B cell (primary cell): ENCODE measurements around the gene KCNT1. TPM values are rescaled to one million over a fixed set of nuclear protein-coding genes. Genes with fewer than 3 reads are reported as not detected.

Experiments
- ATAC-seq: fragments of 200-7000 bp; cut with Tn5 transposase; one replicate; pipeline ENCODE4 v1.10.0; 2021; ENCODE audit warnings: low read depth, mild to moderate bottlenecking, moderate number of reproducible peaks, moderate library complexity
- CTCF ChIA-PET: fragments of 350-600 bp; sonication (Branson Sonifier 250); formaldehyde crosslinking; loops from one replicate; lab custom pipeline; 2021; ENCODE audit warnings: antibody characterized with exemption, inconsistent platforms; lab: Charles Lee
- POLR2A ChIA-PET: fragments of 350-600 bp; sonication (Branson Sonifier 250); formaldehyde crosslinking; loops from one replicate; lab custom pipeline; 2021; ENCODE audit warnings: antibody characterized with exemption; lab: Charles Lee
- DNase-seq: peaks from one replicate; pipeline ENCODE4 v3.0.0; 2013
- H2AFZ ChIP-seq: 2 replicates; pipeline ENCODE4 v1.6.1; 2012; ENCODE audit warnings: mild to moderate bottlenecking, low read depth, low read length; ENCODE audit not compliant: insufficient read depth, poor library complexity, severe bottlenecking
- H3K27ac ChIP-seq, 2 donors: 1 replicate in 1 of 2; 2 replicates in 1 of 2; pipeline ENCODE4 v1.5.1; 2012 to 2013; ENCODE audit warnings: low read length in 2 of 2, mild to moderate bottlenecking in 2 of 2, moderate library complexity in 1 of 2
- H3K27me3 ChIP-seq, 4 experiments: fragments of 200-600 bp in 1 of 4; sonication (generic) in 1 of 4; replicated peaks in 1 of 4; 1 replicate in 2 of 4; 2 replicates in 2 of 4; pipeline versions ENCODE4 v1.6.1 to v1.7.0; 2013 to 2016; ENCODE audit warnings: low read length in 3 of 4, mild to moderate bottlenecking in 2 of 4, mixed read lengths in 1 of 4, moderate library complexity in 1 of 4; ENCODE audit not compliant: insufficient read depth in 4 of 4, control insufficient read depth in 3 of 4; ENCODE audit errors: control extremely low read depth in 1 of 4
- H3K36me3 ChIP-seq, 2 experiments: replicated peaks in 1 of 2; 1 replicate in 1 of 2; 2 replicates in 1 of 2; pipeline versions ENCODE4 v1.6.1 to v1.7.1; 2013; ENCODE audit warnings: low read length in 1 of 2; ENCODE audit not compliant: insufficient read depth in 2 of 2, control insufficient read depth in 1 of 2; ENCODE audit errors: control extremely low read depth in 1 of 2, extremely low read depth in 1 of 2
- H3K4me1 ChIP-seq, 2 donors: fragments of 200-600 bp in 1 of 2; sonication (generic) in 1 of 2; 1 replicate in 1 of 2; 2 replicates in 1 of 2; pipeline versions ENCODE4 v1.5.1 to v1.6.1; 2013 to 2017; ENCODE audit warnings: low read length in 2 of 2; ENCODE audit not compliant: control insufficient read depth in 2 of 2, insufficient read depth in 2 of 2
- H3K4me2 ChIP-seq: replicated peaks from 2 replicates; pipeline ENCODE3; 2012; ENCODE audit warnings: mild to moderate bottlenecking, low read depth, low read length; ENCODE audit not compliant: poor library complexity, severe bottlenecking
- H3K4me3 ChIP-seq, 5 experiments: fragments of 200-600 bp in 1 of 5; sonication (generic) in 1 of 5; 1 replicate in 3 of 5; 2 replicates in 2 of 5; pipeline versions ENCODE4 v1.5.1 to v1.7.0; 2011 to 2016; ENCODE audit warnings: low read length in 4 of 5, mild to moderate bottlenecking in 4 of 5, low read depth in 2 of 5, control low read depth in 1 of 5, moderate library complexity in 1 of 5; ENCODE audit not compliant: insufficient read depth in 1 of 5; ENCODE audit errors: control extremely low read depth in 1 of 5, extremely low read depth in 1 of 5
- H3K79me2 ChIP-seq: fragments of 200-600 bp; sonication (generic); one replicate; pipeline ENCODE4 v1.6.0; 2016; ENCODE audit warnings: low read length; ENCODE audit not compliant: control insufficient read depth, insufficient read depth
- H3K9ac ChIP-seq: fragments of 200-600 bp; sonication (generic); 2 replicates; pipeline ENCODE4 v1.6.1; 2017; ENCODE audit warnings: mild to moderate bottlenecking, low read length, moderate library complexity
- H3K9me3 ChIP-seq, 3 donors: one replicate each; pipeline versions ENCODE4 v1.6.1 to v1.7.1; 2013; ENCODE audit warnings: low read length in 2 of 3; ENCODE audit not compliant: control insufficient read depth in 2 of 3, insufficient read depth in 1 of 3; ENCODE audit errors: control extremely low read depth in 1 of 3
- H4K20me1 ChIP-seq: 2 replicates; pipeline ENCODE4 v1.6.0; 2012; ENCODE audit warnings: mild to moderate bottlenecking, low read length; ENCODE audit not compliant: insufficient read depth, control insufficient read depth, poor library complexity, severe bottlenecking
- H3K27ac Mint-ChIP-seq: one replicate; pipeline ENCODE4 v1.8.0; 2021; ENCODE audit warnings: mixed read lengths
- H3K27me3 Mint-ChIP-seq: one replicate; pipeline ENCODE4 v1.8.0; 2021; ENCODE audit warnings: mixed read lengths
- H3K4me1 Mint-ChIP-seq: one replicate; pipeline ENCODE4 v1.8.0; 2021; ENCODE audit warnings: mixed read lengths
- H3K4me3 Mint-ChIP-seq: one replicate; pipeline ENCODE4 v1.8.0; 2021; ENCODE audit warnings: mixed read lengths
- H3K9me3 Mint-ChIP-seq: one replicate; pipeline ENCODE4 v1.8.0; 2022; ENCODE audit warnings: mixed read lengths; ENCODE audit not compliant: insufficient read depth
- EZH2 ChIP-seq: IDR thresholded peaks from 2 replicates; pipeline ENCODE4 v1.6.1; 2012; ENCODE audit warnings: borderline replicate concordance, low read depth, mild to moderate bottlenecking, moderate library complexity, low read length; ENCODE audit not compliant: insufficient read depth, poor library complexity, severe bottlenecking
- WGBS: methylation state at CpG from one replicate; pipeline ENCODE4 v1.1.5; 2013; ENCODE audit warnings: missing lambda C conversion rate; ENCODE audit not compliant: insufficient coverage; 5-methylcytosine and 5-hydroxymethylcytosine counted together
- intact Hi-C: fragments of 100-400 bp; cut with micrococcal nuclease; formaldehyde crosslinking; loops from one replicate; pipeline ENCODE4 v1.10.0; 2022
- polyA plus RNA-seq: library from polyadenylated mRNA; depleted of rRNA; stranded (reverse); fragments of >200 nt; gene quantifications from 2 replicates; pipeline ENCODE4 v1.2.3, GENCODE V29; 2012
- total RNA-seq, 2 donors: library from RNA; stranded (reverse); fragments of 120-200 nt in 1 of 2; gene quantifications; 1 replicate in 1 of 2; 2 replicates in 1 of 2; pipeline versions ENCODE4 v1.2.3 to v1.2.4, GENCODE V29; 2013 to 2022
- TF ChIP-seq, protein P1 (sequence below): fragments of 200-600 bp; IDR thresholded peaks from one replicate; pipeline ENCODE4 v1.8.0; 2022; ENCODE audit warnings: antibody characterized with exemption, mild to moderate bottlenecking

KCNT1 gene
- total and polyA plus RNA-seq, 2 donors (not counting 1 experiment from before 2014, with no cell fraction given) = not detected

DNA sequence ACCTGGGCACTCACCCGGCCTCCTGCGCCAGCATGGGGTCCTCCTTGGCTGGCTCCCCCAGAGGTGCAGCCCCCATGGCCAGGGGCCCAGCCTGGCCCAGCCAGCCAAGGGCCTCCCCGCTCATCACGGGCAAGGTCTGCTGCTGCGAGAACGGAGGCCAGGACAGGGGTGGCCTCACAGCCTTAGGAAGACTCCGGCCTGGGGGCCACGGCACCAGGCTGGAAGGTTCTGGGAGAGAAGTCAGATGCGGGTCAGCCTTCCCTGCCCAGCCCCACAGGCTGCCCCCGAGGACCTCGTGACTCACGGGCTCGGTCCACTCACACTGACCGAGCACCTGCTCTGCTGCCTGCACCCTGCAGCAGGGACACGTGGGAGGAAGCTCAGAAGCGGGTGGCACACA lies 6.9 kb upstream of the KCNT1 start:
- ATAC-seq (no peak), DNase-seq (no peak)
- peaks cover under 1% of the 10 kb centered on the region for H3K27me3 Mint-ChIP-seq
- no peak overlapping the region for H3K27ac ChIP-seq
- 91% methylated on average over 16 of the region's 16 CpGs for WGBS
- no peak overlapping the region for H3K4me3 ChIP-seq
- no peaks in the 10 kb centered on the region for H3K27me3 ChIP-seq
- intact Hi-C loops = no loop called here
- H2AFZ ChIP-seq = no peak overlapping the region
- no peaks in the 10 kb centered on the region for H3K36me3 ChIP-seq
- POLR2A ChIA-PET = interaction anchor here (0.5 kb wide), 1 partner anchor 428 kb away, joined by 9 read pairs; no protein-coding TSS in a partner anchor
- H3K9me3 ChIP-seq = peaks cover 0 to 7% (median 0%) of the 10 kb centered on the region in 3 donors
- H3K9ac ChIP-seq = no peak overlapping the region
- no peaks in the 10 kb centered on the region for H3K9me3 Mint-ChIP-seq
- TF ChIP-seq, protein P1, sequence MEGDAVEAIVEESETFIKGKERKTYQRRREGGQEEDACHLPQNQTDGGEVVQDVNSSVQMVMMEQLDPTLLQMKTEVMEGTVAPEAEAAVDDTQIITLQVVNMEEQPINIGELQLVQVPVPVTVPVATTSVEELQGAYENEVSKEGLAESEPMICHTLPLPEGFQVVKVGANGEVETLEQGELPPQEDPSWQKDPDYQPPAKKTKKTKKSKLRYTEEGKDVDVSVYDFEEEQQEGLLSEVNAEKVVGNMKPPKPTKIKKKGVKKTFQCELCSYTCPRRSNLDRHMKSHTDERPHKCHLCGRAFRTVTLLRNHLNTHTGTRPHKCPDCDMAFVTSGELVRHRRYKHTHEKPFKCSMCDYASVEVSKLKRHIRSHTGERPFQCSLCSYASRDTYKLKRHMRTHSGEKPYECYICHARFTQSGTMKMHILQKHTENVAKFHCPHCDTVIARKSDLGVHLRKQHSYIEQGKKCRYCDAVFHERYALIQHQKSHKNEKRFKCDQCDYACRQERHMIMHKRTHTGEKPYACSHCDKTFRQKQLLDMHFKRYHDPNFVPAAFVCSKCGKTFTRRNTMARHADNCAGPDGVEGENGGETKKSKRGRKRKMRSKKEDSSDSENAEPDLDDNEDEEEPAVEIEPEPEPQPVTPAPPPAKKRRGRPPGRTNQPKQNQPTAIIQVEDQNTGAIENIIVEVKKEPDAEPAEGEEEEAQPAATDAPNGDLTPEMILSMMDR = no peak
- TF ChIP-seq EZH2 = no peak
- CTCF ChIA-PET = no interaction called here
- H3K4me1 ChIP-seq = no peaks in the 10 kb centered on the region
- H3K4me1 Mint-ChIP-seq = no peaks in the 10 kb centered on the region
- no peak overlapping the region for H3K27ac Mint-ChIP-seq
- no peaks in the 10 kb centered on the region for H4K20me1 ChIP-seq
- no peak overlapping the region for H3K4me3 Mint-ChIP-seq
- no peaks in the 10 kb centered on the region for H3K79me2 ChIP-seq
- H3K4me2 ChIP-seq = no peak overlapping the region

GRCh38 chr9:135695642-135696041 lies 6.3 kb upstream of the KCNT1 start:
- H3K27me3 Mint-ChIP-seq = no peaks in the 10 kb centered on the region
- Histone ChIP-seq H3K9me3 (peaks cover 0 to 7% (median 0%) of the 10 kb centered on the region in 3 donors), H2AFZ (no peak overlapping the region), H3K27ac (no peak overlapping the region), H3K4me3 (no peak overlapping the region), H3K9ac (no peak overlapping the region), H3K36me3 (no peaks in the 10 kb centered on the region), H3K4me2 (no peak overlapping the region), H4K20me1 (no peaks in the 10 kb centered on the region), H3K79me2 (no peaks in the 10 kb centered on the region), H3K4me1 (no peaks in the 10 kb centered on the region), H3K27me3 (no peaks in the 10 kb centered on the region)
- intact Hi-C loops = no loop called here
- H3K4me1 Mint-ChIP-seq = no peaks in the 10 kb centered on the region
- H3K9me3 Mint-ChIP-seq = no peaks in the 10 kb centered on the region
- no peak for TF ChIP-seq EZH2
- TF ChIP-seq, protein P1 = no peak
- ChIA-PET POLR2A (no interaction called here), CTCF (no interaction called here)
- ATAC-seq (no peak), DNase-seq (no peak)
- WGBS = 91% methylated on average over 11 of the region's 12 CpGs
- H3K4me3 Mint-ChIP-seq = no peak overlapping the region
- H3K27ac Mint-ChIP-seq = no peak overlapping the region
